ENCODE results near the gene ALX1.
A peak's percentile ranks its signal among the peaks of the same experiment; 100 is the strongest.

ALX1 gene

DNA sequence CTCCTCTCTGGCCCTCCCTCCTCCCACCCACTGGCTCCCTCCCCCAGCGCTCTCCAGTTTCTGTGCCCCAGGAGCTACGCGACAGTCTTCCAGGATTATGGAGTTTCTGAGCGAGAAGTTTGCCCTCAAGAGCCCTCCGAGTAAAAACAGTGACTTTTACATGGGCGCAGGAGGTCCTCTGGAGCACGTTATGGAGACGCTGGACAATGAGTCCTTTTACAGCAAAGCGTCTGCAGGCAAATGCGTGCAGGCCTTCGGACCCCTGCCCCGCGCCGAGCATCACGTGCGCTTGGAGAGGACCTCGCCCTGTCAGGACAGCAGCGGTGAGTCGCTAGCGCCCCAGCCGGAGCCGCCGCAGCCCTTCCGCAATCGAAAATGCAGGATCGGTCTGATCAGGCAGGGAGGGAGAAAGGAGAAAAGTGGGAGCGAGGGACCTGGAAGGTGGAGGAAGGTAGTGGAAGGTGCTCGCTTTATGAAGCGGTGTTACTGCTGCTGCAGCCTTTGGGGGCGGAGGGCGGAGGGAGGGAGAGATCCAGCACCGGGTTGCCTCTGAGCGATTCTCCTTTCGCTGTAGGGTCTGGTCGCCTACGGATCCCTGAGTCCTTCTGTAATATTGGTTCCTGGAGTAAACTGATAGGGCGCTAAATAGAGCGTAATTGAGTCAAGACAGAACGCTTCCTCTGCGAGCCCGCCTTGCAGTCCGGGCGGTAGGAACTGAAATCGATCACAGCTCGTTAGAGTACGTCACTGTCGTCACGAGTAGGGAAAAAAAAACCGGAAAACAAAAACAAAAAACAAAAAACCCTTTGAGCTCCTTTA, at the start of gene ALX1:
TSS of gene ALX1 (plus strand) at position 56 of the 819 bp plus-strand sequence. CDS start at position 98, 42 bp downstream.
- H3K9me3 Mint-ChIP-seq, result no peaks in the 10 kb centered on the region
- H3K4me1 Mint-ChIP-seq, result peaks cover 6% of the 10 kb centered on the region
- no peak for ATAC-seq
- H3K27me3 Mint-ChIP-seq, result peaks cover 28% of the 10 kb centered on the region
- H3K36me3 Mint-ChIP-seq, result no peaks in the 10 kb centered on the region
- H3K4me3 Mint-ChIP-seq, result peak within 1 kb of the TSS; percentile 77
- H3K27ac Mint-ChIP-seq, result no peak within 1 kb of the TSS

DNA sequence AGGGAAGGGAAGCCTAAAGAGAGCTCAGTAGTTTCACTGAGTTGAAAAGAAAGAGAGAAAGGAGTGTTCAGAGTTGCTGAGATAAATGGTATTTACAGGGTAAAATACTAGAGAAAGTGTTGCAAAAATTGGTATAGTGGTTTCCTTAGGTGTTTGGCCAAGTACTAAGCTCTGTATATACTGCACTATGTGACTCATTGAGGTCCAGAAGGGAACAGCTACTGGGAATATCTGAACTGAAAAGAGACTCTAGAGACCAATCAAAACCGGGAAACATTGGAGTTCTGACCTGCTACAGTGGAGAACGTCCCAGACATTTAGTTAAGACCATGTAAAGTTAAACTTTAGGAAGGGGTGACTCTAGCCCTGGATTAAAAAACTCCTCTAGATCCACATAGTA, 42.7 kb upstream of the ALX1 start:
- Mint-ChIP-seq H3K9me3 (no peaks in the 10 kb centered on the region), H3K4me3 (no peak overlapping the region), H3K4me1 (no peaks in the 10 kb centered on the region), H3K27me3 (no peaks in the 10 kb centered on the region), H3K27ac (no peak overlapping the region), H3K36me3 (no peaks in the 10 kb centered on the region)
- ATAC-seq, result no peak

DNA sequence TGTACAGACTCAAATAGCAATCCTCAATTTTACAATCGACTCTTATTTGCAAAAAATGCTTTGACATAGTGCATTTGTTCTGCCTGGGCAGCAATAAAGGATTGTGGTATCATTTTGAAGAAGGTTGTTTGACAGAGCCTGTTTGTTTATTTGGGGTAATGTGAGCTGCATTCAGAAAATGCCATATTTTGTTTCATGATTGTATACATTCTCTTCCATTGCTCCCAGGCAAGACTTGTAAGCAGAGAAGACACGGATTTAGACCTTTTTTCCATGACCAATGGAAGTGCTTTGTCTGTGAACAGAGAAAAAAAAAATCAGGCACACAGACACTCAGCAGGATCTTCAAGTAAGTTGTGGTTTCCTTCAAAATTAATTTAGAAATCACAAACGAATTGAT, 35.5 kb upstream of the ALX1 start:
- Mint-ChIP-seq H3K27ac (no peak overlapping the region), H3K4me1 (no peaks in the 10 kb centered on the region), H3K36me3 (no peaks in the 10 kb centered on the region), H3K4me3 (no peak overlapping the region), H3K27me3 (no peaks in the 10 kb centered on the region), H3K9me3 (no peaks in the 10 kb centered on the region)
- ATAC-seq, result no peak

DNA sequence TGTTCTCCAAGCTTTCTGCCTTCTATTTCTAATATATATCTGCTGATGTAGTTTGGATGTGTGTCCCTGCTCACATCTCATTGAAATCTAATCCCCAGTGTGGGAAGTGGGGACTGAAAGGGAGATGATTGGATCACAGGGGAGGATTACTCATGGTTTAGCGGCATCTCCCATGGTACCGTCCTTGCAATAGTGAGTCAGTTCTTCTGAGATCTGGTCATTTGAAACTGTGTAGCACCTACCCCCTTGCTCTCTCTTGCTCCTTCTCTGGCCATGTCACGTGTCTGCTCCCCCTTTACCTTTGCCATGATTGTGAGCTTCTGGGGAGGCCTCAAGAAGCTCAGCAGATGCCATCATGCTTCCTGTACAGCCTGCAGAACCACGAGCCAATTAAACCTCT, 26.2 kb upstream of the ALX1 start:
- no peaks in the 10 kb centered on the region for H3K4me1 Mint-ChIP-seq
- peaks cover 2% of the 10 kb centered on the region for H3K9me3 Mint-ChIP-seq
- no peak overlapping the region for H3K27ac Mint-ChIP-seq
- ATAC-seq, result peak; percentile 41
- no peaks in the 10 kb centered on the region for H3K27me3 Mint-ChIP-seq
- H3K4me3 Mint-ChIP-seq, result no peak overlapping the region
- H3K36me3 Mint-ChIP-seq, result no peaks in the 10 kb centered on the region

DNA sequence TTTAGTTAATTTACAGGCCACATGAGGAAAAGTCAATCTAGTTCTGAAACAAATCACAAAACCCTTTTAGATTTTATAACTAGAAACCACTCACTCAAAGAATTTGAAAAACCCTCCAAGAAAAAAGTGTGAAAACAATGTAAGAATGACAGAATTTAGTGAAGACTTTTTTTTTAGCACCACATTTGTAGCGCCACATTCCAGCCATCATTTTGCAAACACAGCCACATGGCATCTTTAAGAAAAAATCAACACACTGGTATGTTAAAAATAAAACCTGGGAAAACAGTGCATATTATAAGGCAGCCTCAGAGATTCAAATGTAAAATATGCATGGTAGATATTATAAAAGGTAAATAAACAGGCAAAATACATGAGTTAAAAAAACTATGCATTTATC, 22.3 kb upstream of the ALX1 start:
- H3K27ac Mint-ChIP-seq, result no peak overlapping the region
- no peaks in the 10 kb centered on the region for H3K4me1 Mint-ChIP-seq
- no peak for ATAC-seq
- no peaks in the 10 kb centered on the region for H3K27me3 Mint-ChIP-seq
- no peaks in the 10 kb centered on the region for H3K9me3 Mint-ChIP-seq
- no peak overlapping the region for H3K4me3 Mint-ChIP-seq
- no peaks in the 10 kb centered on the region for H3K36me3 Mint-ChIP-seq

DNA sequence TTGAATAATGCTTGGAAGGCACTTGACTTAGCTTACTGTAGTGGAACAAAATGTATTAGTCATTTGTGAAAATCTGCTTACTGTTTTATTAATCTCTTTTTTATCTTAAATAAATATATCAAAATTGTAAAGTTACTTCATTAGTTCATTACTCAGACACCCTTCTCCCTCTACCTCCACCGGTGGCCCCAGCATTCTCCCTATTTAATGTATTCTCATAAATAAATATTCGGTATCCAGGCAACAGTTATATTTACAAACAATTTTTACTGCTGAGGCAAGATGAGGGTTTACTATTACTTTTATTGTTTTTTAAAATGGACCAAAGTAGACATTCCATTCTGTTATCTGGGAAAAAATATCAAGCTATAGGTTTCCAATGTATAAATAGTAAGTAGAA, 19.6 kb upstream of the ALX1 start:
- Mint-ChIP-seq H3K36me3 (no peaks in the 10 kb centered on the region), H3K4me3 (no peak overlapping the region), H3K27me3 (no peaks in the 10 kb centered on the region), H3K9me3 (no peaks in the 10 kb centered on the region), H3K27ac (no peak overlapping the region), H3K4me1 (no peaks in the 10 kb centered on the region)
- ATAC-seq, result no peak

DNA sequence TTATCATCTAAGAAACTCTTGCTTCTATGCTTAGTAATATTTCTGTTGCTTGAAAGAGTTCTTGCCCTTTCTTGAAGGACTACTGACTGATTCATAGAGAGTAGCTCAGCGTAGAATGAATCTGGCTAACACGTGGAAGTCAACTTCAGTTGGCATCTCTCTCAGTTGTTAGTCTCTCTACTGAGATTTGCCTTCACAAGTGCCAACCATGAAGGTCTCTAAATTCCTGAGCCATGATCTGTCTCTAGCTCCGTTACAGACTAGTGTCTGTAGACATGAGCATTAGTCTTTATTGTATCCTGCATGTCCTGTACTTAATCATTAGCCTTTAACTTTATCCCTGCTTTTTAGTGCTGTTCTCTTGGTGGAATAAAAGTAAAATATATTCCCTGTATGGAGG, 19.1 kb upstream of the ALX1 start:
- H3K9me3 Mint-ChIP-seq, result no peaks in the 10 kb centered on the region
- ATAC-seq, result no peak
- no peaks in the 10 kb centered on the region for H3K4me1 Mint-ChIP-seq
- H3K27ac Mint-ChIP-seq, result no peak overlapping the region
- H3K4me3 Mint-ChIP-seq, result no peak overlapping the region
- H3K27me3 Mint-ChIP-seq, result no peaks in the 10 kb centered on the region
- H3K36me3 Mint-ChIP-seq, result no peaks in the 10 kb centered on the region

DNA sequence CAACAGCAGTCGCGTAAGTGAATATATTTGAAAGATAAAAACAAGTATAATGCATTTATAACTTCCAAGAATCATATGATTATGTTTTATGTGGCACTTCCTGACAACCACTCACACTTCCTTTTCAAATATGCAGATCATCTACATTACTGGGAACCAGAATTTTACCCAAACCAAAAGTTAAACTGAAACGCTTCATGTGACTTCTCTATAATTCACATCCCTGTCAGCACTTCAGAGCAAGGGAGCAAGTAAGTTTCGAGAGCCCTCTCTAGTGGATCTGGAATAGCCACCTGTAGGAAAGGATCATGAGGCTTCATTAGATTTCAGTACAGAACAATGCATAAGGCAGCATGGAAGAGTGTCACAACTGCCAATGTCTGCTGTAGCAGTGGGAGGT, 13.7 kb upstream of the ALX1 start:
- Mint-ChIP-seq H3K27me3 (no peaks in the 10 kb centered on the region), H3K9me3 (peaks cover 3% of the 10 kb centered on the region), H3K27ac (no peak overlapping the region), H3K36me3 (no peaks in the 10 kb centered on the region), H3K4me1 (no peaks in the 10 kb centered on the region), H3K4me3 (no peak overlapping the region)
- no peak for ATAC-seq

DNA sequence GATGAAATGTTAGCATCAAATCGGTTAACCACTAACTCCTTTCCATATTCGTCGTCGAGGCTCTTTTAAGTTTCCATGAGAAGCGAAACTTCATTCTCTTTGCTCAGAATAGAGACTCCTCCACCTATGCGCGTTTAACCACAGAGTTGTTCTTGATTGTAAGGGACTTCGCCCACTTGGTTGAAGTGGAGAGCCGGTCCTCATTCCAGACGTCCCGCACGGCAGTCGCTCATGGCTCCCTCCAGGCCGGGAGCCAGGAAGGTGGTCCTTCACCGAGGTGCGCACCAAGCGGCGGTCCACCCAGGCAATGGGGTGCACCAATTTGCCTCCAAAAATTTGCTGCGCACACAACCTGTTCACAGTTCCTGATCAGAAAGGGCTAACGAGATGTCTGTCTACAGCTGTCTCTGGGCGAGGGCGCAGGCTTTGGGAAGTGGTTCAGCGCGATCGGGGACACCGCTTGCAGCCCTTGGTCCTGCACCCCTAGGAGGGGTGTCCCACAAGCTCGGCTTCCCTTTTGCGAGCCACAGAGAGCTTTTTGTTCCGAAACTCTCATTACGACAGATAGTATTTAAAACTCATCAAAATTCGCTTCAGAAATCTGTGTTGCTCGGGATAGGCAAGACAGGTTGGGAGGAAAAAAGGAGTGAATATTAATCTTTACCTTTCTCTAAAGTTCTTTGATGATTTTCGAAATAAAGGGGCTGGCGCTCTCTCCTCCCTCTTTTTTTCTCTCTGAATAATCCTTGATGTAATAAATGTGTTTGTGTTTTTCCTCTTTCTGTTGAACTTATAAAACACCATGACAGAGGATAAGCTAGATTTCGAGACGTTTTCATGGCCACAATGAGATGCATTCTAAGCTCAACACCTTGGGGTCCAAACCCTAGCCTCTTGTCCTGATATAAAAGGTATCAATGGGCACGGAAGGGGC, 6.4 kb upstream of the ALX1 start:
- Mint-ChIP-seq H3K27ac (no peak overlapping the region), H3K36me3 (no peaks in the 10 kb centered on the region), H3K4me1 (no peaks in the 10 kb centered on the region), H3K4me3 (no peak overlapping the region), H3K27me3 (peaks cover 31% of the 10 kb centered on the region), H3K9me3 (peaks cover 3% of the 10 kb centered on the region)
- ATAC-seq, result peak; percentile 20

DNA sequence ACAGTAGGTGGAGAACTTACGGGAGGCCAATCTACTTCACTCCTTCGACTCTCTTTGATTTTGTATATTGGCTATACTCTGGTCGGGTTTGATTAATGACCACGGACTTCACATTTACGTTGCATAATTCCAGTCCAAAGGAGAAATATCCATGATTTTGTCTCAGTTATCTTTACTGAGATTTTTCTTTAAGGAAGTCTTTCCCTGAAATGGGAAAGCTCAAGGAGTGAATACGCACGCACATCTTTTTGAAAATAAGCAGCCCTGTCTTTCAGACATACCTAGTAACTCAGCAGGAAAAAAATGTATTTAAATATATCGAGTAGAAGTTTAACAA, 5.7 kb upstream of the ALX1 start:
- no peak overlapping the region for H3K27ac Mint-ChIP-seq

DNA sequence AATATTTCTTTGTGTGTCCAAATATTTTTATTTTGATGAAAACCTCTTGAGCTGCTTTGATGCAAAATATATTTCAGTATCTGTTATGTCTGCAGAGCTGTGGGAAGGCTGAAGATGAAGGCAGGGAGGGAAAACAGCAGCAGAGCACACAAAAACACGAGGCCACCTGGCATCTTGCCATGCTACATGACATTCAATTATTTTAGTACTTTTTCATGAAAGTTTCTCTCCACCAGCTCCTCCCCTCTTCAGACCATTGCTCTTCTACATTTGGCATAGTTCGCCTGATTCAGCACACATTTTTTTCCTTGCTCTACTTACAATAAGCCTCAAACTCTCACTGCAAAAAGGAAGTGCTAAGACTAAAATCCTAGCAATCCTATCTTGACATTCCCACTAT, 4.6 kb upstream of the ALX1 start:
- peaks cover 43% of the 10 kb centered on the region for H3K27me3 Mint-ChIP-seq

More for the DNA sequence above, 5.7 kb upstream of the ALX1 start:
- Mint-ChIP-seq H3K9me3 (no peaks in the 10 kb centered on the region), H3K4me3 (no peak overlapping the region), H3K27me3 (peaks cover 33% of the 10 kb centered on the region), H3K36me3 (no peaks in the 10 kb centered on the region), H3K4me1 (no peaks in the 10 kb centered on the region)
- ATAC-seq, result no peak

DNA sequence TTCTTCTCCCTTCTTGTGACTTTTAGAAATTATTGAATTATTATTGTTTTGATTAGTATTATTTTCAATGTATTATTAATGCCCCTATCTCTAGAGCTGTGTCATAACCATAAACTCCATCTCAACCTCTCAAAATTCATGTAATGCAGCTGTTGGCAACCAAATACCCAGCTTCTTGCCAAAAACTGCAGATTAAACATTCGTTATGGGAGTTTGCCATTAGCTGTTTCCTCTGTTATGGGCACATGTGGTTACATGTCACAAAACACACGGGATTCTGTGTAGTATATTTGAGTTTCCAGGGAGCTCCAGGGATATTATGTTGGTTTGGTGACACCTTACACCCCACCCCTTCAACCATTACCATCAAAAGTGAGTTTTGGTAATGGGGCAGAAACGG, 2.8 kb upstream of the ALX1 start:
- Mint-ChIP-seq H3K27me3 (peaks cover 48% of the 10 kb centered on the region), H3K27ac (no peak overlapping the region), H3K4me3 (no peak overlapping the region), H3K36me3 (no peaks in the 10 kb centered on the region), H3K4me1 (peaks cover 6% of the 10 kb centered on the region), H3K9me3 (no peaks in the 10 kb centered on the region)
- ATAC-seq, result no peak

More for the DNA sequence above, 4.6 kb upstream of the ALX1 start:
- Mint-ChIP-seq H3K36me3 (no peaks in the 10 kb centered on the region), H3K27ac (no peak overlapping the region), H3K9me3 (no peaks in the 10 kb centered on the region), H3K4me1 (peaks cover 3% of the 10 kb centered on the region), H3K4me3 (no peak overlapping the region)
- no peak for ATAC-seq

DNA sequence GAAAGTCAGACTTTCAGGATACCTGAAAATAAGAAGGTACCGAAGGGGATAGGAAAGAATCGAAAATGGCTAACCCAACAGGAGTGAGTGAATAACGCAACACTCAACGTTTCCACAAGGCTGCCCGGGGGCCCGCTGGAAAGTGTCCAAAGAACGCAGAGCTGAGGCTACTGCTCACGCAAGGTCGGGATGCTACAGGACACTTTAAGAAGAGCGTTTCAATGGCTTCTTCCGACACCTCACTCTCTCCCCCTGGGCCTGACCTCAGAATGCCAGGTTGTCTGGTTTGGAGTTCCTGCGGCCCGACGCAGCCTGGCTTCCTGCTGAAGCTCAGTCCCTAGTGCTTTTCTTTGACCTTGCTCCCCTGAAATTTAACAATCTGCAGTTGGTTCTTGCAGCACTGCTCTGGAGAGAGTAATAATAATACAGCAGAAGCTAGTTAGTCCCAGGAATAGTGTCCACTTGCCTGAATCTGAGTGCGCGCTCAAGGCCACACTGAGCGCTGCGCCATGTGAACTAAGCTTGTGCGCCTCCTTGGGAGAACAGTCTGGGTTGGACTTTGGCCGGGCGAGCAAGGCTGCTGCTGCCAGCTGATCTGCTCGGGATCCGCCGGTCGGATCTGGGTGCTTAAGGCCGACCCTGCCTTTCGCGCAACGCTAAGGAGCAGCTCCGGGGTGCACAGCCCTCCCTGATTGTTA, 2.0 kb upstream of the ALX1 start:
- Mint-ChIP-seq H3K4me3 (no peak overlapping the region), H3K4me1 (peaks cover 6% of the 10 kb centered on the region), H3K9me3 (no peaks in the 10 kb centered on the region), H3K27me3 (peaks cover 42% of the 10 kb centered on the region), H3K27ac (no peak overlapping the region), H3K36me3 (no peaks in the 10 kb centered on the region)
- no peak for ATAC-seq

DNA sequence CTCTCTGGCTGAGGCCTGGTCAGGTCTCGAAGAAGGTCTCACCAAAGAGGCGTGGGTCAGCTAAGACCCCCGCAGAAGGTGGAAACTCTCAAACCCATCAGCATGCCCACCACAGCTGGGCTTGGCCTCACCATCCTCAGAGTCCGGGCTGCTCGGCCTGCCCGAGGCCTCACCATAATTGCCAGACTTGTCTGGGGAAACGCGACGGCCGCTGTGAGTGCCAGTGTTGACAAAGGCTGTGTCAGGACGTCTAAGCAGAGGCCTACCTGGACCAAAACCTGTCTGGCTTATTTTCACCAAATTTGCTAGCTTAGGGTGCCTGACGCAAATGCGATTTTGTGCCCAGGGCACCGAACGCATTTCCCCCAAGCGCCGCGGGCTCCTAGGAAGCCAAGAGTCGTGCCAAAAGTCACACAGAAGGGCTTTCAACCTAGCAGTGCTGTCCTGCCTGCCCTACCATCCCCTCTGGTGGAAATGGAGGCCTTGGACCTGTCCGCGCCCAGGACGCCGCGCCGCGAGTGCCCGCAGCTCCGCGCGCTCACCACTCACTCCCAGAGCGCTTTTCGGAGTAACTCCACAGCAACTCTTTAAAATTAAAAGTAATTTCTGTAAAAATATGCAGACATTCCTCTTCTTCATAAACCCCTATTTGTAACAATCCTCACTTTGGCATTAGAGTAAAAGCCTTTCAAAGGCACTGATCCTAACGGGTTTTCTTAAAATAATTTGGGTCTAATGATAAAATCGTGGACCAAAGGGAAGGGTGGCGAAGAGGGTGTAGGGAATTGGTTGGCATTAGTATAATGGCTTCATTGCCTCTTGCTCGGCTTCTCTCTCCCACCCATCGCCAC, 1.2 kb upstream of the ALX1 start:
- ATAC-seq, result no peak
- Mint-ChIP-seq H3K27ac (no peak overlapping the region), H3K9me3 (no peaks in the 10 kb centered on the region), H3K4me1 (peaks cover 6% of the 10 kb centered on the region), H3K36me3 (no peaks in the 10 kb centered on the region), H3K4me3 (no peak overlapping the region), H3K27me3 (peaks cover 34% of the 10 kb centered on the region)
